Colonic mucosa (tissue), 4 donors: ENCODE data around the gene MAPK10. TPM values are rescaled to one million over a fixed set of nuclear protein-coding genes. Genes with fewer than 3 reads are reported as not detected.

Source experiments
- DNase-seq: peaks from one replicate; pipeline ENCODE4 v3.0.0-alpha.2; 2020
- H3K27ac ChIP-seq: fragments of 200-600 bp; one replicate; pipeline ENCODE4 v1.8.0; 2021
- H3K27me3 ChIP-seq: fragments of 200-600 bp; one replicate; pipeline ENCODE4 v1.8.0; 2021
- H3K36me3 ChIP-seq: fragments of 200-600 bp; one replicate; pipeline ENCODE4 v1.8.0; 2021
- H3K4me1 ChIP-seq: fragments of 200-600 bp; one replicate; pipeline ENCODE4 v1.8.0; 2021; ENCODE audit warnings: mild to moderate bottlenecking
- H3K4me3 ChIP-seq: fragments of 200-600 bp; one replicate; pipeline ENCODE4 v1.8.0; 2021
- H3K9ac ChIP-seq, 2 donors: one replicate each; pipeline ENCODE4 v1.7.0; 2013; ENCODE audit warnings: control low read depth in 2 of 2, low read depth in 2 of 2, low read length in 2 of 2
- H3K9me3 ChIP-seq: fragments of 200-600 bp; one replicate; pipeline ENCODE4 v1.8.0; 2021
- intact Hi-C: fragments of 100-400 bp; cut with DNase I; formaldehyde crosslinking; loops from one replicate; pipeline ENCODE4 v1.14.1; 2022
- total RNA-seq, 2 donors: library from RNA; stranded (reverse); fragmentation: NEBNext Ultra II Directional in 1 of 2; extraction: Animal tissue kit (Norgen Biotek cat#: 25700) in 1 of 2; gene quantifications; one replicate each; pipeline ENCODE4 v1.2.1, GENCODE V29; 2021
- TF ChIP-seq, protein P1 (sequence below): fragments of 200-600 bp; IDR thresholded peaks from one replicate; pipeline ENCODE4 v1.8.0; 2022; ENCODE audit warnings: antibody characterized with exemption, mild to moderate bottlenecking
- donor health status: healthy.
- donor health status: DM: no; HTN: no; CAD: no.
- donor health status: DM: no; HTN: no; CAD: no.

Gene MAPK10
- total RNA-seq, 2 donors from 2014 or later, result 2.6 to 4.4 TPM

DNA sequence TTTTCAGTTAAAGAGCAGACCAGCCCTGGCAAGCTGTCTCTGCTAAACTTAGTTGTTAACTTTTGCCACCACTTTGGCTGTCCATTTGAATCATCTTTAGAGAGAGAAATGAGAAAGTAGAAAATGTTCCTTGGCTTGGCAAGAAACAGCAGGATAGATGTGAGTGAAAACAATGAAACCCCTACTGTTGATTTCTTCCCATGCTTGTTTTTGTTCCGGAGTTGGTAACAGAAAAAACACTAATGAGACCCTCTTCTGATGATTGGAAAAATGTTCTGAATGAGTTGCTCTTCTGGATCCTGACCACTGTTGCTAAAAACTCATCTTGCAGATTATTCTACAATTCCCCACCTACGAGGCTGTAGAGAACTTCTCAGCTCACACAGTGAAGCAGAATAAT lies 203.3 kb downstream of the MAPK10 start:
- Histone ChIP-seq H3K27ac (no peak overlapping the region), H3K9ac (no peak overlapping the region), H3K9me3 (no peaks in the 10 kb centered on the region), H3K36me3 (no peaks in the 10 kb centered on the region), H3K27me3 (no peaks in the 10 kb centered on the region), H3K4me3 (no peak overlapping the region), H3K4me1 (no peaks in the 10 kb centered on the region)
- intact Hi-C loops, result no loop called here
- TF ChIP-seq, protein P1, sequence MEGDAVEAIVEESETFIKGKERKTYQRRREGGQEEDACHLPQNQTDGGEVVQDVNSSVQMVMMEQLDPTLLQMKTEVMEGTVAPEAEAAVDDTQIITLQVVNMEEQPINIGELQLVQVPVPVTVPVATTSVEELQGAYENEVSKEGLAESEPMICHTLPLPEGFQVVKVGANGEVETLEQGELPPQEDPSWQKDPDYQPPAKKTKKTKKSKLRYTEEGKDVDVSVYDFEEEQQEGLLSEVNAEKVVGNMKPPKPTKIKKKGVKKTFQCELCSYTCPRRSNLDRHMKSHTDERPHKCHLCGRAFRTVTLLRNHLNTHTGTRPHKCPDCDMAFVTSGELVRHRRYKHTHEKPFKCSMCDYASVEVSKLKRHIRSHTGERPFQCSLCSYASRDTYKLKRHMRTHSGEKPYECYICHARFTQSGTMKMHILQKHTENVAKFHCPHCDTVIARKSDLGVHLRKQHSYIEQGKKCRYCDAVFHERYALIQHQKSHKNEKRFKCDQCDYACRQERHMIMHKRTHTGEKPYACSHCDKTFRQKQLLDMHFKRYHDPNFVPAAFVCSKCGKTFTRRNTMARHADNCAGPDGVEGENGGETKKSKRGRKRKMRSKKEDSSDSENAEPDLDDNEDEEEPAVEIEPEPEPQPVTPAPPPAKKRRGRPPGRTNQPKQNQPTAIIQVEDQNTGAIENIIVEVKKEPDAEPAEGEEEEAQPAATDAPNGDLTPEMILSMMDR, result no peak
- DNase-seq, result no peak

DNA sequence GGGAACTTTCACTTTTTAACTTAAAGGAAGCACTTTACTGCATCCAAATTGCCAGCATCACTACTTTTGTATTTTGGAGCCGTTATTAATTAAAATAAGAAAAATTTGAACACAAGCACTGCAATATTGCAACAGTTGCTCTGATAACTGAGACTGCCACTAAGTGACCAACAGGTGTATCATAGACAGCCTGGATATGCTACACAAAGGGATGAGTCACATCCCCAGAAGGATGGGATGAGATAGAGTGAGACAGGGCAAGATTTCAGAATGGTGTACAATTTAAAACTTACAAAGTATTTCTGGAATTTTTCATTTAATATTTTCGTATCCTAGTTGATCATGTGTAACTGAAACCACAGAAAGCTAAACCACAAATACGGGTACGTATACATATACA lies 204.1 kb downstream of the MAPK10 start:
- TF ChIP-seq, protein P1, result no peak
- no peak overlapping the region for H3K4me3 ChIP-seq
- no peaks in the 10 kb centered on the region for H3K9me3 ChIP-seq
- no peaks in the 10 kb centered on the region for H3K36me3 ChIP-seq
- no peak overlapping the region for H3K9ac ChIP-seq
- no peaks in the 10 kb centered on the region for H3K27me3 ChIP-seq
- H3K4me1 ChIP-seq, result no peaks in the 10 kb centered on the region
- DNase-seq, result no peak
- H3K27ac ChIP-seq, result no peak overlapping the region
- intact Hi-C loops, result no loop called here

DNA sequence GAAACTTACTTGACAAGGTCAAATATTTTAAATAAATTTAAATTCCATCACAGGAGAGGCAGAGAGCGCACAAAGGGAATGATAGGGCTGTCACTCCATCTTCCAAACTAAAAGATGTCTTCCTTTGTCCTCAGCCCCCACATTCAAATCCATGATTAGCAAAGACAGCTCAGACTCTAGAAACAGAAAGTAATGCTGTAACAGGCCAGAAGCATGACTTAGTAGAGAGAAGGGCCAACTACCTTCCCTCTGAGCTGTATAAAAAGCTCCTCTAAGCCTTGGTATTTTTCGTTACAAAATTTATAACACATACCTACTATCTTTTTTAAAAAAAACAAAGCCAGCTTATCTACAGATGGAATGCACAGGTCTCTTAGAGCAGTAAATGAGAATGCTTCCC lies 207.4 kb downstream of the MAPK10 start:
- no peaks in the 10 kb centered on the region for H3K36me3 ChIP-seq
- H3K9me3 ChIP-seq, result no peaks in the 10 kb centered on the region
- no peak overlapping the region for H3K27ac ChIP-seq
- H3K27me3 ChIP-seq, result no peaks in the 10 kb centered on the region
- no peak for DNase-seq
- intact Hi-C loops, result no loop called here
- H3K9ac ChIP-seq, result no peak overlapping the region
- H3K4me1 ChIP-seq, result no peaks in the 10 kb centered on the region
- no peak overlapping the region for H3K4me3 ChIP-seq
- TF ChIP-seq, protein P1, result no peak

DNA sequence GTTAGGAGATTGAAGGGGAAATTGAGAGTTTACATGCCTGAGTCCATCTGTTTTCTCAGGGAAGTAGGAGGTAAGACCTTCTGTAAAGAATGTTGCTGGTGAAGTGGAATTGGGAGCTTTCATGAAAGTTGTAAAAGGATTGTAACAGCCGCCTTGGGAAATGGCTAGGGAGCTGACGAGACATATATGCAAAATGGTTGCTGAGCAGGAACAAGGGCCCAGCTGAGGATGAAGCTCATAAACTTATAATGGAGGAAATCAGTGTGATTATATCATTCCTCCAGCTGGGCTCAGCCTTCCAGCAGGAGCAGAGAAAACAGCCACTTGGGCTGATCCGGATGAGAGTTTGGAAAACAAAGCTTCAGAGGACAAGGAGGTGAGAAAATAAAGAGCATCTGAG lies 208.7 kb downstream of the MAPK10 start:
- Histone ChIP-seq H3K27ac (no peak overlapping the region), H3K27me3 (no peaks in the 10 kb centered on the region), H3K4me1 (no peaks in the 10 kb centered on the region), H3K9ac (no peak overlapping the region), H3K9me3 (no peaks in the 10 kb centered on the region), H3K36me3 (no peaks in the 10 kb centered on the region), H3K4me3 (no peak overlapping the region)
- intact Hi-C loops, result no loop called here
- no peak for DNase-seq
- TF ChIP-seq, protein P1, result no peak

DNA sequence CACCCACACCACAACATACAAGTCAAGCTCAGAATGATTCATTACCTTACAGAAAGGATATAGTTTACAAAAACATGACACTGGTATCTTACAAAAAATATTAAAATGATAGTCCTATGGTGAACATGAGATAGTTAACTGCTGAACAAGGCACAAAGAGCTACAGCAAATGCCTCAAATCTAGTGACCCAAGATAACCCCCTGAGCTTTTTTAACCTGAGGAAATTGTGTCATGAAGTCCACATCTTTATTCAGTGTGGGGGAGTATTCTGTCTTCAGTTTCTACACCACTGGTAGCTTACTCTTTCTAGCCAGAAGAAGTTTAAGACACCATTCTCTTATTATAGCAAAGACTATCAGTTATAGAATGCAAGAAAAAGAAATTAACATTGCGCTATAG lies 218.7 kb downstream of the MAPK10 start:
- DNase-seq, result no peak
- Histone ChIP-seq H3K9ac (no peak overlapping the region), H3K27ac (no peak overlapping the region), H3K27me3 (no peaks in the 10 kb centered on the region), H3K9me3 (no peaks in the 10 kb centered on the region), H3K4me1 (no peaks in the 10 kb centered on the region), H3K36me3 (no peaks in the 10 kb centered on the region), H3K4me3 (no peak overlapping the region)
- intact Hi-C loops, result no loop called here
- TF ChIP-seq, protein P1, result no peak

DNA sequence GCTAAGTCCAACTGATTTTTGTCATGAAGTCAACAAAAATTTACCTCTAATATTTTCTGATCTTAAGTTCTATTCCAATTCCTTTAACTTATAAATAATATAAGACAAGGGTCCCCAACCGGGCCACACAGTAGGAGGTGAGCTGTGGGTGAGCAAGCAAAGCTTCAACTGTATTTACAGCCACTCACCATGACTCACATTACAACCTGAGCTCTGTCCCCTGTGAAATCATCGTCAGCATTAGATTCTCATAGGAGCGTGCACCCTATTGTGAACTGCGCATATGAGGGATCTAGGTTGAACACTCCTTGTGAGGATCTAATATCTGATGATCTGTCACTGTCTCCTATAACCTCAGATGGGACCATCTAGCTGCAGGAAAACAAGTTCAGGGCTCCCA lies 227.4 kb downstream of the MAPK10 start:
- TF ChIP-seq, protein P1, result no peak
- Histone ChIP-seq H3K4me3 (no peak overlapping the region), H3K27me3 (no peaks in the 10 kb centered on the region), H3K36me3 (no peaks in the 10 kb centered on the region), H3K9me3 (no peaks in the 10 kb centered on the region), H3K4me1 (no peaks in the 10 kb centered on the region), H3K27ac (no peak overlapping the region), H3K9ac (no peak overlapping the region)
- no peak for DNase-seq
- intact Hi-C loops, result no loop called here
